Epithelial cell of esophagus (primary cell): ENCODE measurements around the gene PDE4B.

ENCODE experiments used
- DNase-seq: peaks from one replicate; pipeline ENCODE4 v3.0.0; 2010; ENCODE audit warnings: low read depth
- H3K4me3 ChIP-seq: 2 replicates; pipeline ENCODE4 v1.5.1; 2011; ENCODE audit warnings: mild to moderate bottlenecking, low read length, control low read depth
- TF ChIP-seq, protein P1 (sequence below): IDR thresholded peaks from 2 replicates; pipeline ENCODE4 v1.5.1; 2011; ENCODE audit warnings: low read depth, mild to moderate bottlenecking, low read length, control low read depth, inconsistent platforms; ENCODE audit not compliant: insufficient read depth; ENCODE audit errors: missing control alignments

The PDE4B gene

DNA sequence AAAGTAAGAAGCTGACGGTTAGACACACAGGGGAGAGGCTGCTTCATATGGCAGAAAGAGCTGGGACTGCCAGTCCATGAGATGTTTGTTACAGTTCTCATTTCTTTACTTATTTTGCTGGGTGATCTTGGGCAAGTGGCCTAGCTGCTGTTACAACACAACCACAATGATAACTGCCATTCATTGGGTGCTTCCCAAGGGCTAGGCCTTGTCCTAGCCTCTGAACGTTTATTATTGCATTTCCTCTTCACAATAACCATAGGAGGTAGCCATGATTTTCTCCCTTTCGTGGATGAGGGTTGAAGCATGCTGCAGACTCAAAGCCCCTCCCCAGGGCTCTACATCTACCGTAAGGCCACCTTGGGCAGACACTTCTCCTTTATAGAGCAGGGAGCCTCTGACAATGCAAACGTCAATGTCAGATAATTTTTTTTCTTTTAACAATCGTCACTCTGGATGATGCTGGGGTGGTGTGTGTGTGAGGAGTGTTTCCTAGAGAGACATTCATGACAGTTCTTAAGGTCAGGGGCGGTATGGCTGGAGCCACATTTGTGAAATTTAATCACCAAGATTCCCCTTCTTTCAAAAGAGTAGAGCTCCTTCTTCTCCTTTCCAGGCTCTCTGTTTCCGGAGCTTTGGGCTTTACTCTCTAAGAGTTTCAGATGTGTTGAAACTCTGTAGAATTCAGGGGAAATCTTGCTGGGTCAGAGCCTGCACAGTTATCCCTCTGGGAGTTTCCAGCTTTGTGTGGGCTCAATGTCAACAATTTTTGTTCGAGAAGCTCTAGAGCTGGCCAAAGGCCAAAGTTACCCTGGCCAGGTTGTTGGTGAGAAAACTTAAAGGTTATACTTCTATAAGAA, 602.7 kb downstream of the PDE4B start:
- H3K4me3 ChIP-seq, result no peak overlapping the region
- DNase-seq, result no peak
- TF ChIP-seq, protein P1, sequence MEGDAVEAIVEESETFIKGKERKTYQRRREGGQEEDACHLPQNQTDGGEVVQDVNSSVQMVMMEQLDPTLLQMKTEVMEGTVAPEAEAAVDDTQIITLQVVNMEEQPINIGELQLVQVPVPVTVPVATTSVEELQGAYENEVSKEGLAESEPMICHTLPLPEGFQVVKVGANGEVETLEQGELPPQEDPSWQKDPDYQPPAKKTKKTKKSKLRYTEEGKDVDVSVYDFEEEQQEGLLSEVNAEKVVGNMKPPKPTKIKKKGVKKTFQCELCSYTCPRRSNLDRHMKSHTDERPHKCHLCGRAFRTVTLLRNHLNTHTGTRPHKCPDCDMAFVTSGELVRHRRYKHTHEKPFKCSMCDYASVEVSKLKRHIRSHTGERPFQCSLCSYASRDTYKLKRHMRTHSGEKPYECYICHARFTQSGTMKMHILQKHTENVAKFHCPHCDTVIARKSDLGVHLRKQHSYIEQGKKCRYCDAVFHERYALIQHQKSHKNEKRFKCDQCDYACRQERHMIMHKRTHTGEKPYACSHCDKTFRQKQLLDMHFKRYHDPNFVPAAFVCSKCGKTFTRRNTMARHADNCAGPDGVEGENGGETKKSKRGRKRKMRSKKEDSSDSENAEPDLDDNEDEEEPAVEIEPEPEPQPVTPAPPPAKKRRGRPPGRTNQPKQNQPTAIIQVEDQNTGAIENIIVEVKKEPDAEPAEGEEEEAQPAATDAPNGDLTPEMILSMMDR, result no peak

DNA sequence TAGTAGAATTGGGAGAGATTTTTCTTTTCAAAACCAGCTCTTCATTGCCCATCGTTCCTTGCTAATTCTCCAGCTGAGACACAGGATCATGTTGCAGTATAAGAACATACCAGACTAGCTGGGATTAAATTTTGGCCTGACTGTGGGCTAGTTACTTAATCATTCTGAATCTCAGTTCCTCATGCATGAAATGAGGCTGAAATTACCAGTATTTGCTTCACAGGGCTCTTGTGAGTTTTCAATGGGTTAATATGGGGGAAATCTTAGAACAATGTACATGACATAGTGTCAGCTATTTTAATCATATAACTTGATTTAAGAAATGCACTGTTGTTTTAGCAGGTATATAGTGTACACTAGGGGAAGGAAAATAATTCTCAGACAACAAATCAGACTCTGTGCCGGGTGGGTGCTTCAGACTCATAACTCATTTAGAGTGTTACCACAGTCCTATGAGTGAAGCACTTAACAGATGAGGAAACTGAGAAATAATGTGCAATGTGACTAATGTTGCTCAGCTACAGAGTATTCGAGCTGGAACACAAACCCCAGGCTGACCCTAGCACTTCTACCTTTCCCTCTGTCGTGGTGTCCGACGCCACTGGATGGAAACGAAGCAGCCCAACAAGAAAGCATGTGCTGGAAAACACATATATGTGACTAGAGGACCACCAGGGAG, 603.7 kb downstream of the PDE4B start:
- no peak overlapping the region for H3K4me3 ChIP-seq
- TF ChIP-seq, protein P1, result no peak
- DNase-seq, result no peak

DNA sequence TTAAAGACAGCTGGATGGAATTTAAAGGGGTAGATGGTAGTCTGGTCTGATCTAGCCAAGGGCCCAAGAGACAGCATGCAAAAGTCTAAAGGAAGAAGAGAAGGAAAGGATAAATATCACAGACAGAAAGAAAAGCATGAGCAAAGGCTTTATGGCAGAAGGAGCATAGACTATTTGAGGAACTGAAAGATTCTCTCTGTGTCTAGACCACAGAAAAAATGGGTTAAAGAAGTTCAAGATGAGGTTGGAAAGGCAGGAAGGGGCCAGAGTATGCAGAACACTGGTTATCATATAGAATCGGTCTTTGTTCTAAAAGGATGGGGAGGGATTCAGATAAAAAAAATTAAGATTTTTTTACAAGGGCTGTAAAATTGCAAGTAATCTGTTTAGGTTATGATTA, 604.5 kb downstream of the PDE4B start:
- TF ChIP-seq, protein P1, result no peak
- no peak for DNase-seq

DNA sequence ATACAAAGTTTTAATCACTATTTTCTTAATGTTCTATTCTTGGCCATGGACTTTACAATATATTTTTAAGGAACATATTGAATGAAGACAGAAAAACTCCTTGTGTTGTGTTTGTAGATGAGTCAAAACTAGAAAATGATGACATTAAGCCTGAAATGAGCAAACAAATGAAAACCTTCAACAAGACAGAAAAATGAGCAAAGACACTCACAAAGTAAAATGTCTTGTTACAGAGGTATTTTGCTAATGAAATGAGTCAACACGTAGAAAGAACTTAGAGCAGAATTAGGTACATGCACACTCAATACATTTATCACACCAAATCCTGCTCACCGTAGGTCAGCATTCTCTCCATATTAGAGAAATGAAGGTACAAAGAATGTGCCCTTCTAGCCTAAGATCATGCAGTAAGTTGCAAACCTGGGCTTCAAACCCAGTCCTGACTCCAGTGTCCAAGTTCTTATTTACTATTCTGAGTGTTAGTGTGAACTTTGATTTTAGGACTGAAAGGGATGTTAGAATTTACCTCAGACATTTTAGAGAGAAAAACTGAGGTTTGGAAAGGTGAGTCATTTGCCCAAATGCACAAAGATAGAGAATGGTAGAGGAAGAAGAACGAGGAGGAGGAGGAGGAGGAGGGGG, 607.3 kb downstream of the PDE4B start:
- TF ChIP-seq, protein P1, result no peak
- H3K4me3 ChIP-seq, result no peak overlapping the region
- no peak for DNase-seq

More for the DNA sequence above, 604.5 kb downstream of the PDE4B start:
- H3K4me3 ChIP-seq, result no peak overlapping the region

DNA sequence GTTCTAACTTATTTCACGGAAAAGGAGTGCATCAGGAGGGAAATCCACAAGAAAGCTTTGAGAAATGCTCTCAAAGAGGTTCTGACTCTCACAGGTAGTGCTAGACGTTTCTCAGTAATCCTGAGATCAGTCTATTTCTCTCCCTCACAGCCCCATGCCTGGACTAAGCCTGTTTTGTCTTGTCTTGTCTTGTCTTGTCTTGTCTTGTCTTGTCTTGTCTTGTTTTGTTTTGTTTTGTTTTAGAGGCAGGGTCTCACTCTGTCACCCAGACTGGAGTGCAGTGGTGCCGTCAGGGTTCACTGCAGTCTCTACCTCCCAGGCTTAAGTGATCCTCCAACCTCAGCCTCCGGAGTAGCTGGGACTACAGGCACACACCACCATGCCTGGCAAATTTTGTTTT, 608.0 kb downstream of the PDE4B start:
- DNase-seq, result peak; percentile 13
- no peak overlapping the region for H3K4me3 ChIP-seq
- TF ChIP-seq, protein P1, result no peak

DNA sequence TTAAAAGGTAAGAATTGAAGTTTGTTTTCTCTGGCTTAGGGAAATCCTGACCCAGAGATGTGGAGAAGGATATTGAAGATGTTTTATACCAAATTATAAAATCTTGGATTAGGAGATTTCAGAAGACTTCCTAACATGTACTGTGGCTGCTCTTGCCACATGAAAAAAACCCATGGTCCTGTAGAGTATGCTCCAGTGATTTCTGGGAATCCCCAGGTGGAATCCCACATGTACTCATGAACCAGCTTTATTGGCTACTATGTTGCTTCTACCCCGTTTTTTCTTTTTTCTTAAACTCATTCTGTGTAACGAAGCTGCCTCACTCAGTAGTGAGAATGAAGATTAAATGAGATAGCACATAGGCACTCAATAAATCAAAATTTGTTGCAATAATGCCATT, 608.5 kb downstream of the PDE4B start:
- no peak overlapping the region for H3K4me3 ChIP-seq
- TF ChIP-seq, protein P1, result no peak
- no peak for DNase-seq
